ENCODE results near the gene STYXL2. TPM values are rescaled to one million over a fixed set of nuclear protein-coding genes. Genes with fewer than 3 reads are reported as not detected.
A peak's percentile ranks its signal among the peaks of the same experiment; 100 is the strongest.

STYXL2 gene
- total RNA-seq (under 1 TPM; 0.69 to 0.94 TPM), polyA plus RNA-seq (ENCODE audit: insufficient read length in 2 of 2) (1 to 10 TPM; 1.0 to 1.2 TPM)
- long read RNA-seq, donor 1, full-length matches to known transcripts, result 1 of 1 reads
- long read RNA-seq, donor 1, partial matches to known transcripts, result 0 of 1 reads
- long read RNA-seq, donor 1, other reads (novel, unspliced or antisense), result 0 of 1 reads
- long read RNA-seq, donor 2, result 0 reads
- long read RNA-seq, donor 3, result 0 reads
- long read RNA-seq, donor 4, result 0 reads

DNA sequence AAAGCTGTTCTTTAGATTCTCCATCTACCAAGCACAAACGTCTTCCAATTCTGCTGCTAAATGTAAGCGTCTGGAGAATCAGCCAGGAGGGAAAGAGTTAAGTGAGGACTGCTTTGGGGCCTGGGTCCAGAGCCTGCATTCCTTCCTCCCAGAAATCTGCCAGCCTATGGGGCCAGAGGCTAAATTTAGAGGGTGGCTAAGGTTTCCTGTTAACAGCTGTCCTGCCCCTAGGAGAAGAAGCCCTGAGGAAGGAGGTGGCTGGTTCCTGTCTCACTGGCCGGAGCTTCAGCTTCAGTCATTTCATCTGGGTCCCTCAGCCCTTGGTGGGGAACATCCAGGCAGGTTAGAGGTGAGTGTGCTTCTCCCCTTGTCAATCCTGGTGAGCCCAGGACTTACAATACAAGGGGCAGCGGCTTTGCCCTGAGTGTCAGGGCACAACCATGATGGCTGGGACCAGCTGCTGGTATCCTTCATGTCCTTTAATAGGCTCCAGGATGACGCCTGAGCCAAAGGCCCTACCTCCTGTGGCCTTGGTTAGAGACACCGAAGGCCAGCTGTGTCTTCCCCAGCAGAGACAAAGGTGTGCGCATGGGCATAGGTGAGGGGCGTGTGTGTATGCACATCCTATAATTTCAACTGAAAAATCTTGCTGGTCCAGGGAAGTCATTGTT lies at the start of gene STYXL2:
Gene STYXL2, plus strand, starts transcription at position 230 of the 671 bp plus-strand sequence. CDS start 775 bp downstream, outside the sequence.
- H3K4me3 ChIP-seq (ENCODE audit: low read depth, low read length), result no peak within 1 kb of the TSS
- no peaks in the 10 kb centered on the region for H3K27me3 ChIP-seq (ENCODE audit: control insufficient read depth, insufficient read depth, low read length)
- DNase-seq (ENCODE audit: low read depth in 4 of 6, low spot score in 6 of 6), result no peak
- H3K4me1 ChIP-seq (ENCODE audit: control insufficient read depth, insufficient read depth, low read length), result no peaks in the 10 kb centered on the region
- 82% methylated on average over 6 of the region's 8 CpGs for WGBS (ENCODE audit: insufficient coverage)
- H3K27ac ChIP-seq (ENCODE audit: low read depth, low read length), result no peak within 1 kb of the TSS
- H3K36me3 ChIP-seq (ENCODE audit: control insufficient read depth, insufficient read depth, low read length), result no peaks in the 10 kb centered on the region
- no peaks in the 10 kb centered on the region for H3K9me3 ChIP-seq (ENCODE audit: control insufficient read depth, insufficient read depth, low read length)

DNA sequence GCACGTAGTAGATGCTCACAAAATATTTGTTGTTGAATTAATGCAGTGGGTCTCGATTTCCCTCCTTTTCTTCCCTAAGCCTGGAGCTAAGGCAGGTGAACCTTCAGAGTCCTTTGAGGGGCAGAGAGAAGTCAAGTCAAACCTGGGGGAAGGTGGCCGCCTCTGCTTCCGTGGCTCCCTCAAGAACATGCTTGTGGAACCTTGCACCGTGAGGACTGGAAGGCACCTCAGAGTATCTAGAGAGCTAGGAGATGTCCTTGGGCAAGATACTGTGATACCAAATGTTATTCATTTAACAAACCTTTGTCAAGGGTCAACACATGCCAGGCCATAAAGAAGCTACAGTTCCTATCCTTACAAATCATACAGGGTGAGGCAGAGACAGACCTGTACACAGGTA lies 42.0 kb upstream of the STYXL2 start:
- H3K27me3 ChIP-seq (ENCODE audit: control insufficient read depth, insufficient read depth, low read length), result no peaks in the 10 kb centered on the region
- H3K9me3 ChIP-seq (ENCODE audit: control insufficient read depth, insufficient read depth, low read length), result no peaks in the 10 kb centered on the region
- 100% methylated on average over 2 of the region's 5 CpGs for WGBS (ENCODE audit: insufficient coverage)
- no peaks in the 10 kb centered on the region for H3K36me3 ChIP-seq (ENCODE audit: control insufficient read depth, insufficient read depth, low read length)
- no peak overlapping the region for H3K4me3 ChIP-seq (ENCODE audit: low read depth, low read length)
- no peak overlapping the region for H3K27ac ChIP-seq (ENCODE audit: low read depth, low read length)
- H3K4me1 ChIP-seq (ENCODE audit: control insufficient read depth, insufficient read depth, low read length), result no peaks in the 10 kb centered on the region
- no peak for DNase-seq (ENCODE audit: low read depth in 4 of 6, low spot score in 6 of 6)

DNA sequence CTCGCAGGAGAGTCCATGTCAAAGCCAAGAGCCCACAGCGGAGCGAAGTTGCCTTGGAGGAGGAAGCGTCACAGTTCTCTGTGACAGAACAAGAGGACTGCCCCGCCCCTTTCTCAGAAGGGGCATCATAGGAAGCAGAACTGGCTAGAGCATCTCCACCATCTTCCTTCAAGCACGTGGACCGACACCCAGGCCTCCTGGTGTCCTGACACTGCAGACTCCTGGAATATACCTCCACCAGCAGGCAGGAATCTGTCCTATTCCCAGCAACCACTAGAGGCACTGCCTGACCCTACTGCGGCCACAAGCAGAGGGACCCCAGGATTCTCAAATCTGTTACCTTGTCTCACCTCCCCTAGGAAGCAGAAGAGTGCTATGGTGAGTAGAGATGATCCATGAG lies 41.5 kb upstream of the STYXL2 start:
- 79% methylated on average over 7 of the region's 8 CpGs for WGBS (ENCODE audit: insufficient coverage)
- peak in 1 of 6 donors; percentile 17 for DNase-seq (ENCODE audit: low read depth in 4 of 6, low spot score in 6 of 6)
- Histone ChIP-seq H3K27me3 (ENCODE audit: control insufficient read depth, insufficient read depth, low read length) (peaks cover 1% of the 10 kb centered on the region), H3K4me3 (ENCODE audit: low read depth, low read length) (no peak overlapping the region), H3K4me1 (ENCODE audit: control insufficient read depth, insufficient read depth, low read length) (no peaks in the 10 kb centered on the region), H3K27ac (ENCODE audit: low read depth, low read length) (no peak overlapping the region), H3K36me3 (ENCODE audit: control insufficient read depth, insufficient read depth, low read length) (no peaks in the 10 kb centered on the region), H3K9me3 (ENCODE audit: control insufficient read depth, insufficient read depth, low read length) (no peaks in the 10 kb centered on the region)

DNA sequence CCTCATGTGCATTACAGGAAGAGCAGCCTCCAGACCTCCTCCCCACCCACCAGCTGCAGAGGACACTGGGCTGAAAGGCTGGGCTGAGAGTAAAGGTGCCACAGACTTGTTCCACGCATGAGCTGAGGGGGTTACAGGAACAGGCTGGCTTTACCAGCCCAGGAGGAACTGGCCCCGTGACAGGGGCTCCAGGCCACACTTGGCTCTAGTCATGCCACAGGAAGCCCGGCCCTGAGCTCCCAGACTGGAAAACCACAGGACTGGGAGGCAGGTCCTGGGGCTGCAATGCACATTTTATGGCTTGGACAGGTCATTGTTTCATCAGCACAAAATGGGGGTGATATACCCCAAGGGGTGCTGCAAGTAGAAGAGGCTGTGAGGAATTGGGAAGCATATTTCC lies 39.3 kb upstream of the STYXL2 start:
- H3K4me1 ChIP-seq (ENCODE audit: control insufficient read depth, insufficient read depth, low read length), result peaks cover 5% of the 10 kb centered on the region
- H3K9me3 ChIP-seq (ENCODE audit: control insufficient read depth, insufficient read depth, low read length), result no peaks in the 10 kb centered on the region
- H3K27ac ChIP-seq (ENCODE audit: low read depth, low read length), result no peak overlapping the region
- no peak for DNase-seq (ENCODE audit: low read depth in 4 of 6, low spot score in 6 of 6)
- H3K27me3 ChIP-seq (ENCODE audit: control insufficient read depth, insufficient read depth, low read length), result peaks cover 2% of the 10 kb centered on the region
- H3K4me3 ChIP-seq (ENCODE audit: low read depth, low read length), result no peak overlapping the region
- 81% methylated on average over 3 of the region's 3 CpGs for WGBS (ENCODE audit: insufficient coverage)
- H3K36me3 ChIP-seq (ENCODE audit: control insufficient read depth, insufficient read depth, low read length), result no peaks in the 10 kb centered on the region

DNA sequence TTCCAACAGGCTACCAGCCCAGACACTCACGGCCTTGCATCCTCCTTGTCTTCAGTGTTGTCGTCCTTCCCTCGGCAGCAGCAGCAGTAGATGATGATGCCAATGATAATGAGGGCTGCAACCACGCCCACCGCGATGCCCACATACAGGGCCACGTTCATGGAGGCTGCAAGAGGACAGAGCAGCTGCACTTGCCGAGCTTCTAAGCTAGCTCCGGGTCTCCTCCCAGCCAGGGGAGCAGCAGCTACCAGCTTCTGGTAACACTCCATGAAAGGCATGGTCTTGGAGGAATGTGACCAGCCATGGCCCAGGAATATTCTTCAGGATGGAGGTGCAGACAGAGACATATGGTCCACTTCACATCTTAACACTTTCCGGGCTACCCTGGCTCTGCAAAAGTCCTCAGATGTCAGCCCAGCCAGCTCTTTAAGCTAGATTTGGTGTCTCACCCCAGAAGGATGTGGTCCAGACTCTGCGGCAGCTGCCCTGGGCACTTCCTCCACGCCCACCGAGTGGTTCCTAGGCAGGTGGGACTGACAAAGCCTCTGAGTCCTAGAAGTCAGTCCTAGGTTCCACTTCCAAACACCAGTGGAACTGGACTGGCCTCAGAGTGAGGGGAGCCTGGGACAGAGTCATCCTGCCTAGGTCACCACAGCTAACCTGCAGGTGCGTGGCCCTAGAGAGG lies 38.8 kb upstream of the STYXL2 start:
- no peak for DNase-seq (ENCODE audit: low read depth in 4 of 6, low spot score in 6 of 6)
- no peak overlapping the region for H3K27ac ChIP-seq (ENCODE audit: low read depth, low read length)
- no peaks in the 10 kb centered on the region for H3K36me3 ChIP-seq (ENCODE audit: control insufficient read depth, insufficient read depth, low read length)
- H3K27me3 ChIP-seq (ENCODE audit: control insufficient read depth, insufficient read depth, low read length), result peaks cover 2% of the 10 kb centered on the region
- H3K4me1 ChIP-seq (ENCODE audit: control insufficient read depth, insufficient read depth, low read length), result peaks cover 5% of the 10 kb centered on the region
- 89% methylated on average over 13 of the region's 14 CpGs for WGBS (ENCODE audit: insufficient coverage)
- H3K4me3 ChIP-seq (ENCODE audit: low read depth, low read length), result no peak overlapping the region
- no peaks in the 10 kb centered on the region for H3K9me3 ChIP-seq (ENCODE audit: control insufficient read depth, insufficient read depth, low read length)

DNA sequence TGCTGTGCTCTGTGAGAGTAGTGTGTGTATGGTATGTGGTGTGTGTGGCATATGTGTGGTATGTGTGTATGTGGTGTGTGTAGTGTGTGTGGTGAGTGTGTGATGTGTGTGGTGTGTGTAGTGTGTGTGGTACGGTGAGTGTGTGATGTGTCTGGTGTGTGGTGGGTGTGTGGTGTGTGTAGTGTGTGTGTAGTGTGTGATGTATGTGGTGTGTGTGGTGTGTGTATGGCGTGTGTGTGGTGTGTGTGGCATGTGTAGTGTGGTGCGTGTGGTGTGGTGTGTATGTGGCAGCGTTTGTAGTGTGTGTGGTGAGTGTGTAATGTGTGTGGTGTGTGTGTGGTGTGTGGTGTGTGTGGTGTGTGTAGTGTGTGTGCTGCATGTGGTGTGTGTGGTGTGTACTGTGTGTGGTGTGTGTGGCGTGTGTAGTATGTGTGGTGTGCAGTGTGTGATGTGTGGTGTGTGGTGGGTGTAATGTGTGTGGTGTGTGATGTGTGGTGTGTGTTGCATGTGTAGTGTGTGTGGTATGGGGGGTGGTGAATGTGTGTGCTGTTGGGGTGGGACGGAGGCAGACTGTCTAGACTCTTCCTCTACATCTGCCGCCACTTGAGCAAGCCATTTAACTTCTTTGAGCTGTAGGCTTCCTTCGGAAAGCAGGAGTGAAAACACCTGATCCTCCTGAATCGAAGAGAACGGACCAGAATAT lies 37.2 kb upstream of the STYXL2 start:
- Histone ChIP-seq H3K27ac (ENCODE audit: low read depth, low read length) (no peak overlapping the region), H3K4me1 (ENCODE audit: control insufficient read depth, insufficient read depth, low read length) (peaks cover 5% of the 10 kb centered on the region), H3K4me3 (ENCODE audit: low read depth, low read length) (no peak overlapping the region), H3K27me3 (ENCODE audit: control insufficient read depth, insufficient read depth, low read length) (peaks cover 2% of the 10 kb centered on the region), H3K36me3 (ENCODE audit: control insufficient read depth, insufficient read depth, low read length) (no peaks in the 10 kb centered on the region), H3K9me3 (ENCODE audit: control insufficient read depth, insufficient read depth, low read length) (no peaks in the 10 kb centered on the region)
- 78% methylated on average over 4 of the region's 10 CpGs for WGBS (ENCODE audit: insufficient coverage)
- DNase-seq (ENCODE audit: low read depth in 4 of 6, low spot score in 6 of 6), result no peak

DNA sequence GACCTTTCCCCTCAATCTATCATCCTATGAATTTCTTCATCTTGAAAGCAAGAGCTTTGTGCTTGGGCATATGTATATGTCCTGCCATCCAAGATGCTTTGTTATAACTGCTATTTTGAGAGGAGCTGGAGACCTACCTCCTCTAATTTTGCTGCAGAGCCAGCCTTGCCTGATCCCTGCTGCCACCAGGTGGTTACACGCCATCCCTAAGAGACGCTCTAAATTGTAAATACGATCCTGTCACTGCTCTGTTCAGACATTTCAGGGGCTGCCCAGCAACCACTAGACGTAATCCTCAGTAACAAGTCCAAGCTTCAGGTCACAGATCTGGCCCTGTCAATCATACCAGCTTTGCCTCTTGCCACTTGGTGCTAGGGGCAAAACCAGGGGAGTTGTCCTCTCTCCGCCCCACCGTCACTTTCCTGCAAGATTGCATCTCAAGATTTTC lies 36.6 kb upstream of the STYXL2 start:
- H3K27ac ChIP-seq (ENCODE audit: low read depth, low read length), result no peak overlapping the region
- DNase-seq (ENCODE audit: low read depth in 4 of 6, low spot score in 6 of 6), result peak in 5 of 6 donors; percentile 39 to 92 (median 46)
- H3K36me3 ChIP-seq (ENCODE audit: control insufficient read depth, insufficient read depth, low read length), result no peaks in the 10 kb centered on the region
- no peaks in the 10 kb centered on the region for H3K9me3 ChIP-seq (ENCODE audit: control insufficient read depth, insufficient read depth, low read length)
- H3K27me3 ChIP-seq (ENCODE audit: control insufficient read depth, insufficient read depth, low read length), result peaks cover 2% of the 10 kb centered on the region
- H3K4me1 ChIP-seq (ENCODE audit: control insufficient read depth, insufficient read depth, low read length), result peaks cover 5% of the 10 kb centered on the region
- no peak overlapping the region for H3K4me3 ChIP-seq (ENCODE audit: low read depth, low read length)
- 31% methylated on average over 6 of the region's 6 CpGs for WGBS (ENCODE audit: insufficient coverage)

DNA sequence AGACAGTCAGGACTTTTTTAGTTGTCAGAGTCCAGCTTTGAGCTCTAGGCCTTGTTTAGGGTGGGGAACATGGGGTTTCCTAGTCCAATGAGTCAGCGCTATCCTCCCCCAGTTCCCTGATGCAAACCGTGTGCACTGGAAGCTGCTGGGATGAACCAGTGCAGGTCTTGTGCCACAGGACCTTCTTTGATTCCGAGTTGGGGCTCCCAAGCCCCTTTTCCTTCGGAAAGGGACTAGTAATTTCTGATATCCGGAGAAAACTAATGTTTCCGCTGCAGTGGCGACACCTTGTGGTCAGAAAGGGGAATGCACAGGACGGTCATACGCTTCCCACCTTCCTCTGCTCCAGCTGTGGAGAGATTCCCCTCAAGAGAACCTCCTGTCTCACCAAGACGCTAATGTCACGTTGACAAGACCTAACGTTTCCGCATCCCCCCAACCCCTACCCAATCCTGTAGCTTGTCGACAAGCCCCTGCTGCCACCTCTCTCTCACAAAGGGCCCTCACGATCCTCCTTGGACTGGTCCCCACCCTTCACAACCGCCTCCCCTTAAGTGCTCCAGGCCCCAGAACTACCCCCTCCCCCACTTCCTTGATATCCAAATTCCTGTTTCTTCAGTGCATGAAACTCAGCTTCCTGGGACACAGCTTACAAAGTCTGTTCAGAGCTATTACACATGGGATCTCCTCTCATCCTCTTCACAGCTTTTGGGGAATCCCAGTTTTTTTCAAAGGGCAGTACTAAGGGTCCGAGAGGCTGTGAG lies 34.6 kb upstream of the STYXL2 start:
- Histone ChIP-seq H3K9me3 (ENCODE audit: control insufficient read depth, insufficient read depth, low read length) (no peaks in the 10 kb centered on the region), H3K27me3 (ENCODE audit: control insufficient read depth, insufficient read depth, low read length) (peaks cover 2% of the 10 kb centered on the region), H3K27ac (ENCODE audit: low read depth, low read length) (no peak overlapping the region), H3K36me3 (ENCODE audit: control insufficient read depth, insufficient read depth, low read length) (no peaks in the 10 kb centered on the region), H3K4me1 (ENCODE audit: control insufficient read depth, insufficient read depth, low read length) (peaks cover 5% of the 10 kb centered on the region), H3K4me3 (ENCODE audit: low read depth, low read length) (peak overlapping the region; percentile 4)
- WGBS (ENCODE audit: insufficient coverage), result 19% methylated on average over 16 of the region's 17 CpGs
- DNase-seq (ENCODE audit: low read depth in 4 of 6, low spot score in 6 of 6), result peak; percentile 43 to 93 (median 62)

DNA sequence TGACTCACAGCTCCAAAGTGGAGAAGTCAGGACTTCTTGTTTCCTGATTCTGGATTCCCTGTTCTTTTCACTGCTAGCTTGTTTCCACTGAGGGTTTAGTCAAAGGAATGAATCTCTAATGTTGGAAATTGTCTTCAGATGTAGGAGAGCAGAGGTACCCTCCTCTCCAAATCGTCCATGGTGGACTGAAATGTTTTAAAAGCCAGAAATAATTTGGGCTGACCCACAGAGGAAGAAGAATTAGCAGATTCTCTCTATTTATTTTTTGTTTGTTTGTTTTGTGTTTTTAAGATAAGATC lies 34.1 kb upstream of the STYXL2 start:
- no peaks in the 10 kb centered on the region for H3K36me3 ChIP-seq (ENCODE audit: control insufficient read depth, insufficient read depth, low read length)
- H3K4me3 ChIP-seq (ENCODE audit: low read depth, low read length), result no peak overlapping the region
- H3K27me3 ChIP-seq (ENCODE audit: control insufficient read depth, insufficient read depth, low read length), result peaks cover 2% of the 10 kb centered on the region
- H3K9me3 ChIP-seq (ENCODE audit: control insufficient read depth, insufficient read depth, low read length), result no peaks in the 10 kb centered on the region
- H3K27ac ChIP-seq (ENCODE audit: low read depth, low read length), result no peak overlapping the region
- WGBS (ENCODE audit: insufficient coverage), result 40% methylated on average over 1 of the region's 1 CpG
- no peak for DNase-seq (ENCODE audit: low read depth in 4 of 6, low spot score in 6 of 6)
- peaks cover 5% of the 10 kb centered on the region for H3K4me1 ChIP-seq (ENCODE audit: control insufficient read depth, insufficient read depth, low read length)

Data from spinal cord (tissue), 10 donors.